Hepatocyte (in vitro differentiated cells): ENCODE results near the gene KRTAP10-3.

Source experiments
- CTCF ChIP-seq: fragments of 200-600 bp; sonication (generic); IDR thresholded peaks from 2 replicates; pipeline ENCODE4 v1.5.1; 2016; ENCODE audit warnings: antibody characterized with exemption, mild to moderate bottlenecking; ENCODE audit not compliant: poor library complexity
- EZH2 ChIP-seq: fragments of 200-600 bp; sonication (generic); IDR thresholded peaks from 2 replicates; pipeline ENCODE4 v1.6.1; 2016; ENCODE audit warnings: antibody characterized with exemption, mild to moderate bottlenecking, borderline replicate concordance

GRCh38 chr21:44548381-44548780 is 10.2 kb downstream of the KRTAP10-3 start:
- no peak for TF ChIP-seq EZH2
- no peak for TF ChIP-seq CTCF
